Gastrocnemius medialis (tissue), 4 donors: ENCODE measurements around the gene INPP4B.

Experiments
- POLR2A ChIP-seq, 2 donors: fragments of 450-650 bp; IDR thresholded peaks; one replicate each; pipeline ENCODE4 v1.6.1; 2017; ENCODE audit warnings: antibody characterized with exemption in 2 of 2, mild to moderate bottlenecking in 2 of 2, moderate library complexity in 2 of 2
- TF ChIP-seq, protein P1 (sequence below), 5 experiments: fragments of 450-650 bp in 3 of 5; fragments of 200-600 bp in 2 of 5; sonication (generic) in 2 of 5; IDR thresholded peaks in 4 of 5; conservative IDR thresholded peaks in 1 of 5; 1 replicate in 4 of 5; 2 replicates in 1 of 5; pipeline ENCODE4 v1.5.1; 2016 to 2019; ENCODE audit warnings: antibody characterized with exemption in 5 of 5, mild to moderate bottlenecking in 3 of 5, moderate library complexity in 3 of 5

DNA sequence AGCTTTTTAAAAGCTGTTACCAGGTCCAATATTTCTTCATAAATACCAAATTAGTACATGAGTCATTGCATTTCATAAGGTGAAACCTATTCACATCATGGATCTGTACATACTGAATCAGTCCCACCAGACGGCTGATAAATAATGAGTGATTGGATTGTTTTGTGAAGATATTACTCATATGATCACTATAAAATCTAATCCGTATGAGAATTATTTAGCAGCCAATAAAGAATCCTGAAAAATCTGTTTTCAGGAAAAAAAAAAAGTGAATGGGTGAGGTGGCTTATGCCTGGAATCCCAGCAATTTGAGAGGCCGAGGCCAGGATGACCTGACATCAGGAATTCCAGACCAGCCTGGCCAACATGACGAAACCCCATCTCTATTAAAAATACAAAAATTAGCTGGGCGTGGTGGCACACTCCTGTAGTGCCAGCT lies 438.1 kb downstream of the INPP4B start:
- TF ChIP-seq, protein P1, sequence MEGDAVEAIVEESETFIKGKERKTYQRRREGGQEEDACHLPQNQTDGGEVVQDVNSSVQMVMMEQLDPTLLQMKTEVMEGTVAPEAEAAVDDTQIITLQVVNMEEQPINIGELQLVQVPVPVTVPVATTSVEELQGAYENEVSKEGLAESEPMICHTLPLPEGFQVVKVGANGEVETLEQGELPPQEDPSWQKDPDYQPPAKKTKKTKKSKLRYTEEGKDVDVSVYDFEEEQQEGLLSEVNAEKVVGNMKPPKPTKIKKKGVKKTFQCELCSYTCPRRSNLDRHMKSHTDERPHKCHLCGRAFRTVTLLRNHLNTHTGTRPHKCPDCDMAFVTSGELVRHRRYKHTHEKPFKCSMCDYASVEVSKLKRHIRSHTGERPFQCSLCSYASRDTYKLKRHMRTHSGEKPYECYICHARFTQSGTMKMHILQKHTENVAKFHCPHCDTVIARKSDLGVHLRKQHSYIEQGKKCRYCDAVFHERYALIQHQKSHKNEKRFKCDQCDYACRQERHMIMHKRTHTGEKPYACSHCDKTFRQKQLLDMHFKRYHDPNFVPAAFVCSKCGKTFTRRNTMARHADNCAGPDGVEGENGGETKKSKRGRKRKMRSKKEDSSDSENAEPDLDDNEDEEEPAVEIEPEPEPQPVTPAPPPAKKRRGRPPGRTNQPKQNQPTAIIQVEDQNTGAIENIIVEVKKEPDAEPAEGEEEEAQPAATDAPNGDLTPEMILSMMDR (IDR thresholded peaks at IDR 0.05 in 4 of 5, conservative IDR thresholded peaks at IDR 0.05 in 1 of 5) = no peak
- TF ChIP-seq POLR2A (IDR thresholded peaks at IDR 0.05) = no peak
